HG03135 (cell line): ENCODE data around the gene NAV1.

Experiments used
- ATAC-seq: cut with Tn5 transposase; IDR thresholded peaks from one replicate; pipeline ENCODE4 v1.9.1; 2021; ENCODE audit warnings: mild to moderate bottlenecking, moderate library complexity; ENCODE audit not compliant: unreplicated experiment

NAV1 gene

DNA sequence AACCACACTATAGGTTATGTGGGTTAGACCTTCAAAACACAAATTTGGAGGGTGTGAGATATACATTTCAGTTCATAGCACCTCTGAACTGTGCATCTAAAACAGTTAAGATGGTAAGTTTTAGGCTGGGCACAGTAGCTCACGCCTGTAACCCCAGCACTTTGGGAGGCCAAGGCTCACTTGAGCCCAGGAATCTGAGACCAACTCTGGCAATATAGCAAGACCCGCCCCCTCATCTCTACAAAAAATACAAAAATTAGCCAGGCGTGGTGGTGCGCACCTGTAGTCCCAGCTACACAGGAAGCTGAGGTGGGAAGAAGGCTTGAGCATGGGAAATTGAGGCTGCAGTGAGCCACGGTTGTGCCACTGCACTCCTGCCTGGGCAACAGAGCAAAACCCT, 47.9 kb downstream of the NAV1 start:
- no peak for ATAC-seq

DNA sequence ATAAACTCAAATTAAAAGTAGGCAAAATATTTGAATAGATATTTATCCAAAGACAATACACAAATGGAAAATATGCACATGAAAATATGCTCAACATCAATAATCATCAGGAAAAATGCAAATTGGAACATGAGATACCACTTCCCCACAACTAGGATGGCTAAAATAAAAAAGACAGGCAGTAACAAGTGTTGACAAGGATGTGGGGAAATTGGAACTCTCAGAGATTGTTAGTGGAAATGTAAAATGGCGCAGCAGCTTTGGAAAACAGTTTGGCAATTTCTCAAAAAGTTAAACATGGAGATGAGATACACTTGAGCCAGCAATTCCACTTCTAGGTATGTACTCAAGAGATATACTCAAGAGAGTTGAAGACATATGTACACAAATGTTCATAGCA, 48.8 kb downstream of the NAV1 start:
- no peak for ATAC-seq
